HPDE6-E6E7 (cell line): ENCODE results near the gene KLRB1.
A peak's percentile ranks its signal among the peaks of the same experiment; 100 is the strongest.
"Not testable (repeated sequence)": the region's sequence is repeated elsewhere in the genome, so short reads cannot be mapped to it uniquely, and the experiment has no call there.

Experiments
- DNase-seq: peaks from one replicate; pipeline ENCODE4 v3.0.0; 2011; ENCODE audit warnings: missing footprints; ENCODE audit errors: extremely low spot score

The KLRB1 gene

DNA sequence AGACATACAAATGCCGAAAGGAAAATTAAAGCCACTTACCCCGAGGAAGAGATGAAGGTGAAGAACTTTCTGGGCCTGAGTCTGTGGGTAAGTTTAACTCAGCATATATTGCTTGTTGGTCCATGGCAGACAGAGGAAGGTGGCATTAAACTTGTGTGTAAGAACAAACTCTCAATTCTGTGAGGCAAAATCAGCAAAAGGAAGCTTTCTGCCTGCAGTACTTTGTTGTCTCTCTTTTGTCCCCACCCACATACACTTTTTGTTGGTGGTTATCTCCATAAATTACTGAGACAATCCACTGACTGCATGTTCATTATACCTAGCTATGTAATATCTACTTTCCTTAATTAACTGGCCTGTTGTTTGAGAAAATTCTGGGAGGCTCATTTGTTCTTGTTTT, at the start of gene KLRB1:
Gene KLRB1 (minus strand): TSS at position 201 of the 400 bp plus-strand sequence. CDS start 77 bp downstream, at position 124.
- no peak for DNase-seq

DNA sequence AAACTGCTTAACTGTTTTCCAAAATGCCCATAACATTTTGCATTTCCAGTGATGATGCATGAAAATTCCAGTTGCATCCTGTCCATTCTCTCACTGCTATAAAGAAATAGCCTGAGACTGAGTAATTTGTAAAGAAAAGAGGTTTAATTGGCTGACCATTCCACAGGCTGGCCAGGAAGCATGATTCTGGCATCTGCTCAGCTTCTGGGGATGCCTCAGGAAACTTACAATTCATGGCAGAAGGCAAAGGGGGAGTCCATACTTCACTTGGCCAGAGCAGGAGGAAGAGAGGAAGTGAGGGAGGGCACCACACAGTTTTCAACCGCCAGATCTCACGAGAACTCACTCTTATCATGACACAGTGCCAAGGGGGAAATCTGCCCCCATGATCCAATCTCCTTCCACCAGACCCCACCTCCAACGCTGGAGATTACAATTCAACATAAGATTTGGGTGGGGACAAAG, 43.6 kb upstream of the KLRB1 start:
- no peak for DNase-seq

DNA sequence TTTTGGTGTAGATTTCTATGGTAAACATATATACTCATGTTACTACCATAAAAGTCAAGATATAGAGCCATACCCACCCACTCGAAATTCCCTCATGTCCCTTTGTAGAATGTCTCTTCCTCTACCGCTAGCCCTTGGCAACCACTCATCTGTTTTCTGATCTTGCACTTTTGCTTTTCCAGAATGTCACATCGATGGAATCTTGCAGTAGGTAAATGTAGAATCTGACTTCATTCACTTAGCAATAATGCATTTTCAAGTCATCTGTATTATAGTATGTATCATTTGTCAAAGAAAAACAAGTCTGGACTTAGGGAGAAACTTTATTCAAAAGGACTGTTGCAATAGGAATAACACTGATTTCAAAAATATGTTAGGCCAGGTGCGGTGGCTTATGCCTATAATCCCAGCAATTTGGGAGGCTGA, 42.4 kb upstream of the KLRB1 start:
- no peak for DNase-seq

DNA sequence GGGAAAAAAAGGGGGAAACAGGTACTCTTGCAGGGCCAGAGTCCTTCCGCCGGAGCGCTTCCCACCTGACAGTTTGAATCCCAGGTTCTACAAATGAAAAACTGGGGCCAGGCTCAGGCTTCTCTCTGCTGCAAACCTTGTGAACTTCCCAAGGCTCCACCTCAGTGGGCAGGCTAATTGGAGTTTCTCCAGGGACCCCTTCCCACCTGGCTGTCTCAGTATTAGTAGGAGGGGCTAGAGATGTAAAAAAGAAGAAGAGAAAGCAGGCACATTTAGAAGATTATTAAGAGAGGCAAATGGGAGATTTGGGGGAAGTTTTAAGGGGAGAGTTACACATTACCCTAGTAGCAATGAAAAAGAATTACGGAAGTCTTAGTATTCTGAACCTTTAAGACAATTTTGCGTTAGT, 41.8 kb upstream of the KLRB1 start:
- DNase-seq = no peak

DNA sequence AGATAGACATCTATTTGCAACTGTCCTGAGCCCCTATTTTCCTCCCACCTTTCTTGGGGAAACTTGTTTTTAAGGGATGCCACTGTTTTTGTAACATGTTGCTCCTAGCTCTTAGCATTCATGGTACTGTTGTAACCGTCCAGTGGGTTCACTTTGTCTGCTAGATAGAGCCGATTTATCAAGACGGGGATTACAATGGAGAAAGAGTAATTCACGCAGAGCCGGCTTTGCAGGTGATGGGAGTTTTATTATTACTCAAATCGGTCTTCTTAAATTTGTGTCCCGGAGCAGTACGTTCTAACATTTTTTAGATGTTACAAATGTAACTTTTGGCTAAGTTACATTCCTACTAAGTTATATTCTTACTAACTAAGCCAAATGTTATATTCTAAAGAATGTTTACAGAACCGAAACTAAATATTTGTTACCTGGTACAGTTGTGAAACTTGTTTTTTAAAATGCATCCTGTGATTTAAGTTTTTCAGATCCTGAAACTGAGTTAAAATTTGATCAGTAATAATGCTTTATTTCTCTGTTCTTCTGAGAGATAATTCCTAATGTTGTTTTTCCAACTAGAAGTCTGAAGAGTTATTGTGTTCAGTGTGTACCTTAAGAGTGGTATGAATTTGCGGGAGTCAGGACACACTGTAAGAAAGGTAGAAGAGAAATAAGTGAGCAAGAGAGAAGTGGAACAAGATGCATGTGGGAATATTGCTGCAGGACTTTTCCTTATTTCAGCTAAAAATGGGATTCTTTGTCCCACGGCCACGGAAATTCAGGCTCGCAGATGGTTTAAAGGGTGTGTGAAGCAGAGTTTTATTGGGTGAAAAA, 41.2 kb upstream of the KLRB1 start:
- DNase-seq = no peak

DNA sequence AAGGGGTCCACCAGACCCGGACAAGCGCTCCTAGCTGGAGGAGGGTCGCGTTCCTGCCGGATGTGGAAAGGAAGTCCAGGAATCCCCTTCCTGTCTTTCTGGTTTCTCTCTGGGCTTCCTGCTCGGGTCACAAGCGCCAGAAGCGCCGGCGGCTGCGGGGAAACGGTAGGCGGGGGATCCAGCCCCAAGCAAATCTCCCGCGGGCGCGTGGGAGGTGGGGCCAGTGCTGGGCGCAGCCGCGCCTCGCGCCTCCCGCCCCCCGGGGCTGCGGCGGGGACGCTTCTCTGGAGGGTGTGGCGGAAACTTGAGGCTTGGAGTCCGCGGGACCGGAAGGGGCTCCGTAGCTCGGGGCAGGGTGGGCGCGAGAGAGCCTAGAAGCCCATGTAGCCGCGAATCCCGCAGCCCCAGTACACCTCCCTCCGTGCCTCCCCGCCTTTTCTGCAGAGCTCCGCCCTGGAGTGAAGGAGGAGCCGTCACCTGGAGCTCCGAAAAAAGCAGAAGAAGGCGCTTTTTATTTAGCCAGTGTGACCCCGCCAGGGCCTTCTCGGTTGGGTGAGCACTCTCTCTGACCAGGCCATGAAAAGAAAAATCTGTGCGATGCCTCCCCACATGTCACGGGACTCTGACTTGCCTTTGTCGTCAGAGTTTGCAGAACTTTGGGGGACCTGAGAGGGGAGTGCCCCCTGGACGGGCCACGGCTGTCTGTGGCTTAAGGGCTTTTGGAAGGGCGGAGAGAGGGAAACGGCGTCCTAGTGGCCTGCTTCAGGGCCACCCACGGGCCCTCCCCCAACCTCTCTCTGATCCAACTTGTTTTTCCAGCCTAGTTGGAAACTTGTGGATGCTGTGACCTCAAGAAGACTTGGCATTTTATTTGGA, 40.3 kb upstream of the KLRB1 start:
- peak; percentile 54 for DNase-seq

DNA sequence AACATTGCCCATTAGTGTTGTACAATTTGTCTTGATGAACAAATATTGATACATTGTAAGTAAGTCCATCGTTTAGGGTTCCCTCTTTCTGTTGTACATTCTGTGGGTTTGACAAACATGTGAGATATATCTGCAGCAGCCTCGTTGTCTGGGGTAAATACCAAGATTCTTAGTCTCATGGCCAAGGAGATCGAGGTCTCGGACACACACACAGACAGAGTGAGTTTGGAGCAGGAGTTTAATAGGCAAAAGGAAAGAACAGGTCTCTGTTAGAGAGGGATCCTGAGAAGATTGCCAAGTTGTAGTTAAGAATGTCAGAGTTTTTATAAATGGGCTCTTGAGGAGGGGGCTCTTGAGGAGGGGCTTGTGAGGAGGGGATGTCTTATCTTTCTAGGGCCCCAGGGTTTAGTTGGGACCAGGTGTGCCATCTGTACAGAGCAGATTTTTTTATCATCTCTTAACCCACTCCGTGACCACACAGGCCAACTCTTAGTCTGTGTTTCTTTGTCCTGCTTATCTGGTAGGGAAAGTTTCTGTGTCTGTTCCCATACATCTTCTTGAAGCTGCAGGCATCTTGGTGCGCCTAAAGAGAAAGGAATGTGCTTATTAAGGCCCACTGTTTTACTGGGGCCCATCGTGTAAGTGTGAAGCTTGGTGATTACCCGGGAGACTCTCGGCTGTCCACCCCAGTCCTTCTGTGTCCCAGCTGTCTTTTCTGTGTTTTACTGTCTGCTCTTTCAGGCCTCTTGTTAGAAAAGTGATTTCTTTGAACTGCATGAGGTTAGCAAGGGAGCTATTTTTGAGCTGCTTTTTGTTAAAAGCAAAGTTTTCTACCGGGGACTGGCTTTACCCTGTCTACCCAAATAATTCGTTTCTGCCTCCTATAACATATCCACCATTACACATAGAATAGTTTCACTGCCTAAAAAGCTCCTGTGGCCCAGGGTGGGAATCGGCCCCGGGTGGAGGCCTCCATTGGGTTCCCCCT, 39.4 kb upstream of the KLRB1 start:
- DNase-seq = no peak

DNA sequence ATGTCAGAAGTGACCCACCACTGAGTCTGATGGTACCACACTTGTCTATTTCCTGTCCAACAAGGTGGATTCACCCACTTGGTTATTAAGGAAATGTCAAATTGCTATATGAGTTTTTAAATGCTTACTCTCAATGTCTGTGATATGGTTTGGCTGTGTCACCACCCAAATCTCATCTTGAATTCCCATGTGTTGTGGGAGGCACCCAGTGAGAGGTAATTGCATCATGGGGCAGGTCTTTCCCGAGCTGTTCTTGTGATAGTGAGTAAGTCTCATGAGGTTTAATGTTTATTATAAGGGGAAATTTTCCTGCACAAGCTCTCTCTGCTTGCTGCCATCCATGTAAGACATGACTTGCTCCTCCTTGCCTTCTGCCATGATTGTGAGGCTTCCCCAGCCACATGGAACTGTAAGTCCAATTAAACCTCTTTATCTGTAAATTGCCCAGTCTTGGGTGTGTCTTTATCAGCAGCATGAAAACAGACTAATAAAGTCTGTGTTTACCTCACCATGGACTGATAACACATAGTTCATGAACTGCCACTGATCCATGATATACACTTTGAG, 37.4 kb upstream of the KLRB1 start:
- not testable (repeated sequence) for DNase-seq

DNA sequence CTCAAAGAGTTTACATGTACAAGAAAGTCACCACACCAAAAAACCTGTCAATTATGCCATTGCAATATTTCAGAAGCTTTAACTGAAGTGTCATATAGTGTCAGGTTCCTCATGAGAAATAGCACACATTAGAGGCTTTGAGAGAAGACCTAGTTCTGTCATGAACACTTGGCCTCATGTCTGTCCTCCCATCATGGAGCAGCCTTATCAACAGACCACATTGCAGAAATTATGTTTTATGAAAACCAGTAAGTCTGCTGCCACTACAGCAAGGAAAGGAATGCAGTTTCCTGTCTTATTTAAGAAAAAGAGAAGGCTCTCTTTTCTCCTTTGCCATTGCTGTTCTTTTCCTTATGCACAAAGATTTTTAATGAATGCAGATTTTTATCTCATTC, 35.5 kb upstream of the KLRB1 start:
- DNase-seq = no peak

DNA sequence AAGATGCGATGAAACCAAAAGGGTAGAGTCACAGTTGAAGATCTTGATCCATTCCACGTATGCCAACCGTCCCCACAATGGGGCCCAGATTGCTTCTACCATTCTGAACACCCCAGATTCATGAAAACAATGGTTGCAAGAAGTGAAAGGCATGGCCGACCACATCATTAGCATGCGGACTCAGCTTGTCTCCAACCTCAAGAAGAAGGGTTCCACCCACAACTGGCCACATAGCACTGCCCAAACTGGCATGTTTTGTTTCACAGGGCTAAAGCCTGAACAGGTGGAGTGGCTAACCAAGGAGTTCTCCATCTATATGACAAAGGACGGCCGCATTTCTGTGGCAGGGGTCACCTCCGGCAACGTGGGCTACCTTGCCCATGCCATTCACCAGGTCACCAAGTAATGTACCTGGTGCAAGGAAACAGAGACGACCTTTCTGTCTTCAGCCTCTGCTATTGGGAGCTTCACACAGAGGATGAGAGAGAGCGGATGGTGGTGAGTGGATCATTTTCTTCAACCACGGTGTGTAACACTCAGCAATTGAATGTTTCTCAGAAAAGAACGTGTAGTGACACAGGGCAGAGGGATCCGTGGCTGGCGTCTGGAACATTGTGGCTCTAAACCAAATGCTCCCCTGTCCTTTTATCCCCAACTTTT, 35.0 kb upstream of the KLRB1 start:
- DNase-seq = no peak

DNA sequence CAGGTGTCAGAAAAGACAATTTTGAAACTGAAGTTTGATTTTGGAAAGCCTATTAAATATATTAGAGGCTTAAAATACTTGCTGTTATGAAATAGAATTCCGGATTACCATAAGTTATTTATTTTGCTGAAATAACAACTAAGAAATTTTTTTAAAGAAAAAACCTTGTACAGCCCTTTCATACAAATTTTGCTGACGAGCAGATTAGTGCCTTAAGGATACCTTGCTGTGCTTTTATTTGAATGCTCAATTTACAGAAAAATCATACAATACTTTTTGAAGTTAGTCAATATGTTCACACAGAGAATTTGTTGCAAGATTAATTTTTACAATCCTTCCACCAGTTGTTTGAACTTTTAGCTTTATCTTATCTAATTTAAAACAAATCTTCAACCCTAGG, 32.3 kb upstream of the KLRB1 start:
- DNase-seq = no peak

DNA sequence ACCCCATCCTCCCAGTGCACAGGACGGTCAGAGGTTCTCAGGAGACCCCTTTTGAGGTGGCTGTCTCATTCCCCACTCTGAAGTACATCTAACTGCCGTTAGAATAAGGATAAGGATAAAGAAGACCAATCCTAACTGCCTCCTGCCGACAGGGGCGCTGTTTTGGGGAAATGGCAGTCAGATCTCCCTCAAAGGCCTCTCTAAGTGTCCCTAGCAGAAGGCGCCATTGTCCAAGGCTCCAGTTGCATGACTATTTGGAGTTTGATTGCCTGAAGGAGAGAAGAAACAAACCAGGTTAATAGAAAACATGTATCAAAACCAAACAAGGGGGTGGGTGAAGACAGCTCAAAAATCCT, 29.1 kb upstream of the KLRB1 start:
- no peak for DNase-seq

DNA sequence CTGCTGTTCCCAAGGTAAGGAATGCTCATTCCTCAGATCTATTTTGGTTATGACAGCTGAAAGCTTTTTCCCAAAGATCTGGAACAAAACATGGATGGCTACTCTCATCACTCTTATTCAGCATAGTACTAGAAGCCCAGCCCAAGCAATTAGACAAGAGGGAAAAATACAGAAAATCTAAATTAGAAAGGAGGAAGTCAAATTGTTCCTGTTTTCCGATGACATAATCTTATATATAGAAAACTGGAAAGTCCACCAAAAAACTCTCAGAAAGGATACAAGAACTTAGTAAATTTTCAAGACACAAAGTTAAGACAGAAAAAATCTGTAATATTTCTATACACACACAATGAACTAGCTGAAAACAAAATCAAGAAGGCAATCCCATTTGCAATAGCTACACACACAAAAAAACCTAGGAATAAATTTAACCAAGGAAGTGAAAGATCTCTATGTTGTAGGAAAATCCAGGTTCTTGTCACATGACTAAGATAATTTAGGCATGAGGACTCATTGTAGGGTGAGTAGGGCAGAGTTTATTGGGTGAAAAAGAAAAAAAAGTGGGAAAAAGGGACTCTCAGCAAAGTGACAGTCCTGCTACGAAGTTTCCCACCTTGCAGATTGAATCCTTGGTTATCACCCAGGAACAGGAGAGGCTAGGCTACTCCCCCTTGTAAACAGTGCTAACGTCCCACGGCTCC, 28.6 kb upstream of the KLRB1 start:
- no peak for DNase-seq

DNA sequence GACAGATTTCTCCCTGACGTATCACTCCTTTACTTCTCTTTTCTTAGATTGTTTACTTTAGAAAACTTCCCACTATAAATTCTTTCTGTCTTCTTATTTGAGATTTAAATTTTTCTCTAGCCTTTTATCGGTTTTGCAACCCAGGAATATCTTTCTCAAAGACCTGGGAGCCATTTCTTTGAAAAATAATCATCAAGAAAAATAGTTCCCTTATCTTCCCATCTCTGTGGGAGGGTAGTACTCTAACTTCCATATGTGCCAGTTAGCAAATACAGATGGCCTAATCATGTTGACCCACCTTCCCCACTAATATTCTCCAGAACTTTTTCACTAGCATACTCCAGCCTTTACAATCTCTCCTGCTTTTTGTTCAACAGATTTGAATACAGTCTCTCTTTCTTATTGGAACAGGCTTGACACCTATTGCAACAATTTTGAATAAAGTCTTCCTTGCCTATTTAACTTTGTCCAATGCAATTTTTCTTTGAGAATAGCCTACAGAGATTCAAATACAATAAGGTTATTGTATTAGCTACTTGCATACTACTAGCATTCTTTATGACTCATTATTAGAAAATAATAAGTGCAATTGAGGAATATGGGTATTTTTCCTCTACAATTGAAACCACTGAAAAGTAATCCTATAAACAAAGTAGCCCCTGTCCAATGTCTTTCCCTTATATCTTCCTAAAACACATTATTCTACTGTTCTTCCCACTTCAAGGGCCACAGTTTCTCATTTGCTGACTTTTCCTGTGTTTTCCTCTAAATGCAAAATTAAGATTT, 27.4 kb upstream of the KLRB1 start:
- no peak for DNase-seq

DNA sequence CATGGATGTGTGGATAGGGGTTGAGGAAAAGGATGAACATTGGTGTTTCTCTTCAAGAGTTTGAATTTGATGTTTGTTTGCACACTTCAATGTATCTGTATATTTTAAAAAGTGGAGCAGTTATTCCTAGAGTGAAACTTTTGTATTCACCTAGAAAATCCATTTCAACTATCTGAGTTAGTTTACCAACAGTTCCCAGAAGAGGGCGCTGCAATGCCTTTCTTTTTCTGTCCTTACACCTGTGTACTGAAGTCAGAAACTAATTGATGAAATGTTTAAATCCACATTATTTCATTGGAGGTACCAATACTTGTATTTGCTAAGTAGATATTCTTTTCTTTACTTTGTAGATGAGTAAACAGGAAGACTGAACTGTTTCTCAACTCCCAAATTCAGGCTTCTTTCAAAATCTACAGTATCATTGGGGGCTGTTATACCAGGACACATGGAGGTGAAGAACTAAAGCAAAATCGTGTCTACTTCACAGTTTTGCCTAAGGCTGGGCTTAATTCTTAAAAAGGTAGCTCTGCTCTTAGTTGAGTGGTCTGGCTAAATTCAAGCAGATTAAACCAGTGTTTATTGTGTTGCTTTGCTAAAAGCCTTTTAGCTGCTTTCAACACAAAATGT, 26.6 kb upstream of the KLRB1 start:
- DNase-seq = no peak

DNA sequence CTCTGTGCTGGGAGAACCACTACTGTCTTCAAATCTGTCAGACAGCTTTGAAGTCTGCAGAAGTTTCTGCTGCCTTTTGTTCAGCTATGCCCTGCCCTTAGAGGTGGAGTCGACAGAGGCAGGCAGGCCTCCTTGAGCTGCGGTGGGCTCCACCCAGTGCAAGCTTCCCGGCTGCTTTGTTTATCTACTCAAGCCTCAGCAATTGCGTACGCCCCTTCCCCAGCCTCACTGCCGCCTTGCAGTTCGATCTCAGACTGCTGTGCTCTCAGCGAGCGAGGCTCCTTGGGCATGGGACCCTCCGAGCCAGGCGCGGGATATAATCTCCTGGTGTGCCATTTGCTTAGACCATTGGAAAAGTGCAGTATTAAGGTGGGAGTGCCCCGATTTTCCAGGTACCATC, 25.1 kb upstream of the KLRB1 start:
- no peak for DNase-seq

DNA sequence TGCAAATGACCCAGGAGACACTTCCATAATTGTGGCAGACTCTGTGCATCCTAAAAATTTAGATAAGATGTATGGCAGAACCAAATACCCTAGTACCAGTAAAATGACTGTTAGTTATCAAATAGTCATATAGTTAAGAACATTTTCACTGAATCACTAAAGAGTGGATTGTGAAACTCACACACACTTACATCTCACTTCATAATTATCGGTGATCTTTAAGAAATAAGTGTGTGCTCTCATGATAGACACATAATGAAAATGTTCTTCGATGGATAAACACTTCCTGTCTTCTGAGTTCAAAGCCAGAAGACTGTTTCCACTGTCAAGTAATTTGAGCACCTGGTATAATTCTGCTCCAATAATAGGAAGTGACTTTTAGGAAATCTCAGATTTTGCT, 19.1 kb upstream of the KLRB1 start:
- DNase-seq = no peak

DNA sequence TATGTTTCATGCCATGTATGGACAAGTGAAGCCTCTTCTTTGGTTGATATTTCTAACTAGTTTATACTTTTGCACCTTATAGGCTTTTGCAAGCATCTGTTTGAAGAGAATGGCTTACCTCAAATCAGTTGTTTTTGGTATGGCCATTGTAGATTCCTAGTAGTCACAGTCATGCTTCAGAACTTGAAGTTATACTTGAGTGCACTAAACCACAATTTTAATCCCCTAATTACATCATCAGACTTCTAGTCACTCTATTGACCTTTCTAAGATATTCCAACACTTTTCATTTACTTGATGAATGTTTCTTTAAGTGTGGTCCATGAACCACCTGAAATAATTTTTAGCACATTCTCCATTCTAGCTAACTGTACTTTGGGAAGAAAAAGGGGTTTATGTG, 18.6 kb upstream of the KLRB1 start:
- no peak for DNase-seq

DNA sequence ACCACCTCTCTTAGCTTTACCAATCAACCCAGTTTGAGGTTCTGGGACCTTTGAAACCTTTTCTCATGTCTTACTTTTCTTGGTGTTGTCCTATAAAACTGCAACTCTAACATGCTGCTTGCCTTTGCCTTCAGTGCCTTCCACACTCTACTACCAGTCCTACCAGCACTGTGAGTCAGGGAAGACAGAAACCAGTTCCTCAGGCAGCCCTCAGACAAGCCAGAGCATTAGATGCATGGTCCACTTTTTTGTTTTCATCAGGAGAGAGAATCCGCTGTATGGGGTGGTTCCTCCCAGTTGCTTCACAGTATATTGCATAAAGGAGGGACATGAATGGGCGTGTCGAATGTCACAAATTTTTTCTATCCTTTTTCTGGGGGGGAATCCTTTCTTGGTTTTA, 17.3 kb upstream of the KLRB1 start:
- no peak for DNase-seq
